Gastrocnemius medialis (tissue), 4 donors: ENCODE results near the gene CCDC27. TPM values are rescaled to one million over a fixed set of nuclear protein-coding genes. Genes with fewer than 3 reads are reported as not detected.

ENCODE experiments used
- ATAC-seq, 2 donors: fragments of 150-250 bp; one replicate each; pipeline ENCODE4 v1.9.1; 2016
- DNase-seq, 2 donors: peaks; one replicate each; pipeline ENCODE4 v3.0.0-alpha.2; 2019
- H3K27ac ChIP-seq, 4 donors: fragments of 200-600 bp; sonication (generic); 1 replicate in 1 of 4; 2 replicates in 3 of 4; pipeline ENCODE4 v1.5.1; 2016 to 2018; ENCODE audit warnings: mild to moderate bottlenecking in 2 of 4, moderate library complexity in 1 of 4
- H3K27me3 ChIP-seq, 3 donors: fragments of 200-600 bp; sonication (generic) in 2 of 3; 1 replicate in 1 of 3; 2 replicates in 2 of 3; pipeline versions ENCODE4 v1.5.1 to v1.6.0; 2016 to 2019; ENCODE audit warnings: mild to moderate bottlenecking in 1 of 3, moderate library complexity in 1 of 3
- H3K36me3 ChIP-seq, 2 donors: fragments of 200-600 bp; sonication (generic) in 1 of 2; one replicate each; pipeline ENCODE4 v1.5.1; 2017 to 2018
- H3K4me1 ChIP-seq, 2 donors: fragments of 200-600 bp; sonication (generic) in 1 of 2; one replicate each; pipeline ENCODE4 v1.5.1; 2016 to 2017; ENCODE audit warnings: mild to moderate bottlenecking in 2 of 2
- H3K4me3 ChIP-seq, 4 donors: fragments of 200-600 bp; sonication (generic) in 3 of 4; 1 replicate in 1 of 4; 2 replicates in 3 of 4; pipeline ENCODE4 v1.5.1; 2016 to 2019; ENCODE audit warnings: mild to moderate bottlenecking in 2 of 4
- H3K9me3 ChIP-seq, 3 donors: fragments of 200-600 bp; sonication (generic) in 2 of 3; 1 replicate in 1 of 3; 2 replicates in 2 of 3; pipeline ENCODE4 v1.5.1; 2016 to 2019
- POLR2A ChIP-seq, 2 donors: fragments of 450-650 bp; IDR thresholded peaks; one replicate each; pipeline ENCODE4 v1.6.1; 2017; ENCODE audit warnings: antibody characterized with exemption in 2 of 2, mild to moderate bottlenecking in 2 of 2, moderate library complexity in 2 of 2
- in situ Hi-C, 4 donors: fragments of 200-750 bp; cut with MboI; loops; one replicate each; pipeline versions ENCODE4 v1.15.0 to v1.8.0; 2017; ENCODE audit warnings: low sequenced_read_pairs in 4 of 4
- intact Hi-C: fragments of 100-400 bp; cut with DNase I; formaldehyde crosslinking; loops from one replicate; pipeline ENCODE4 v1.15.1; 2023; ENCODE audit warnings: low total_unique reads
- total RNA-seq, 4 donors: library from RNA; depleted of rRNA; stranded (reverse); fragments of >200 nt; gene quantifications; one replicate each; pipeline versions ENCODE4 v1.1.0 to v1.2.3, GENCODE V29; 2016
- TF ChIP-seq, protein P1 (sequence below), 5 experiments: fragments of 450-650 bp in 3 of 5; fragments of 200-600 bp in 2 of 5; sonication (generic) in 2 of 5; IDR thresholded peaks in 4 of 5; conservative IDR thresholded peaks in 1 of 5; 1 replicate in 4 of 5; 2 replicates in 1 of 5; pipeline ENCODE4 v1.5.1; 2016 to 2019; ENCODE audit warnings: antibody characterized with exemption in 5 of 5, mild to moderate bottlenecking in 3 of 5, moderate library complexity in 3 of 5

The CCDC27 gene
- total RNA-seq, 4 donors from 2014 or later = 0.09 TPM; not detected in 3

DNA sequence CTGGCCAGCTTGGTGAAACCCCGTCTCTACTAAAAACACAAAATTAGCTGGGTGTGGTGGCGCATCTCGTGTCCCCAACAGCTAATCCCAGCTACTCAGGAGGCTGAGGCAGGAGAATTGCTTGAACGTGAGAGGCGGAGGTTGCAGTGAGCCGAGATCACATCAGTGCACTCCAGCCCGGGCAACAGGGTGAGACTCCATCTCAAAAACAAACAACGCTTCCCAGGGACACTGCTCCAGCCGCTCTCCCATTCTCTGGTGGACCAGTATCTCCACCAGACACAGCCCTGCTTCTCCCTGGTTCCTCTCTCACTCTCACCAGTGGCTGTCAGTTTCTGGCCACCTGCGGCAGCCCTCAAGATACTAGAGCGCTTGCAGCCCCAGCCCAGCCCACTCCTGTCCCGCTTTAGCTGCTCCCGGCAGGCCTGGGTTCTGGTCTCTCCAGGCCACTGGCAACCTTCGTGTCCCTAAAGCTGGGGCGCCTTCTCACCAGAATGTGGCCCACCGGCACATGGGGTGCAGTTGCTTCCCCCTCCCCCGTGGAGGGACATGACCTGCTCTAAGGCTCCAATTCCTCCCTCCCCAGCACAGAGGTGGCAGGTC, 65.0 kb downstream of the CCDC27 start:
- H3K36me3 ChIP-seq = peaks cover 6 to 69% of the 10 kb centered on the region in 2 donors
- ATAC-seq = no peak
- in situ Hi-C loops = loop anchor here in 1 of 4 donors (25.0 kb wide), 1 partner anchor 105 kb away; no protein-coding TSS in a partner anchor

DNA sequence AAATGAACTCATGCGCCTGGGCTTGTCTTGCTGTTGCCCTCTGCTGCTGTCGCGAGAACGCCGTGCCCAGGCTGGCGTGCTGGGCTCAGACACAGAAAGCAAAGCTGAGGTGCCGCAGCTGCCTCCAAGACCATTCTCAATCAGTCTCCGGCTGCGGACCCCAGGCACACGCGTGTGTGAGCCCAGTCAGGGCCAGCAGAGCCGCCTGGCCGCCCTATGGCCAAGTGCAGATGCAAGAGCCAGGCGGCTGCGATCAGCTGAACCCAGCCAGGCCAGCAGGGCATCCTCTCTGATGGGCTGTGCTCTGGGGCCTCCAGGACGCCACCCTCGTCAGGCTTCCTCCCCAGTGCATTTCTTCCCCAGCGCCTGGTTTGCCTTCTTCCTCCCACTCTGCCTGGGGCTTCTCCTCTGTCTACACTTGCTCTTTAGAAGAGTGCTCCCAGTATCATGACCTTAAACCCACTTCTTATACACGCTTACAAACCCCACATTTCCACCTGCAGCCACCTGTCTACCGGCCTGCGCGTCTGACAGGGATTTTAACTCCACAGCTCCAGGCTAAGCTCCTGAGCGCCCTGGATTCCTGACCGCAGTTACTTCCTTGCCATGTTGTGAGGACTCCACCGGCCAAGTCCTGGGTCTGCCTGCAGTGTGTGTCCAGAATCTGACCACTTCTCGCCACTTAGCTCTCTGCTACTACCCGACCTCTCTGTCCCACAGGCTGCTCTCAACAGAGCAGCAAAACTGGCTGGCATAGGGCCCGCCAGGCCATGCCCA, 65.8 kb downstream of the CCDC27 start:
- DNase-seq = no peak
- no peaks in the 10 kb centered on the region for H3K27me3 ChIP-seq
- no peak overlapping the region for H3K4me3 ChIP-seq
- no peak for TF ChIP-seq POLR2A (IDR thresholded peaks at IDR 0.05)
- TF ChIP-seq, protein P1, sequence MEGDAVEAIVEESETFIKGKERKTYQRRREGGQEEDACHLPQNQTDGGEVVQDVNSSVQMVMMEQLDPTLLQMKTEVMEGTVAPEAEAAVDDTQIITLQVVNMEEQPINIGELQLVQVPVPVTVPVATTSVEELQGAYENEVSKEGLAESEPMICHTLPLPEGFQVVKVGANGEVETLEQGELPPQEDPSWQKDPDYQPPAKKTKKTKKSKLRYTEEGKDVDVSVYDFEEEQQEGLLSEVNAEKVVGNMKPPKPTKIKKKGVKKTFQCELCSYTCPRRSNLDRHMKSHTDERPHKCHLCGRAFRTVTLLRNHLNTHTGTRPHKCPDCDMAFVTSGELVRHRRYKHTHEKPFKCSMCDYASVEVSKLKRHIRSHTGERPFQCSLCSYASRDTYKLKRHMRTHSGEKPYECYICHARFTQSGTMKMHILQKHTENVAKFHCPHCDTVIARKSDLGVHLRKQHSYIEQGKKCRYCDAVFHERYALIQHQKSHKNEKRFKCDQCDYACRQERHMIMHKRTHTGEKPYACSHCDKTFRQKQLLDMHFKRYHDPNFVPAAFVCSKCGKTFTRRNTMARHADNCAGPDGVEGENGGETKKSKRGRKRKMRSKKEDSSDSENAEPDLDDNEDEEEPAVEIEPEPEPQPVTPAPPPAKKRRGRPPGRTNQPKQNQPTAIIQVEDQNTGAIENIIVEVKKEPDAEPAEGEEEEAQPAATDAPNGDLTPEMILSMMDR (IDR thresholded peaks at IDR 0.05 in 4 of 5, conservative IDR thresholded peaks at IDR 0.05 in 1 of 5) = no peak
- H3K9me3 ChIP-seq = no peaks in the 10 kb centered on the region
- intact Hi-C loops = no loop called here
- H3K36me3 ChIP-seq = peaks cover 6 to 76% of the 10 kb centered on the region in 2 donors
- in situ Hi-C loops = loop anchor here in 1 of 4 donors (25.0 kb wide), 1 partner anchor 106 kb away; no protein-coding TSS in a partner anchor
- H3K27ac ChIP-seq = no peak overlapping the region
- no peaks in the 10 kb centered on the region for H3K4me1 ChIP-seq
- no peak for ATAC-seq

More for the DNA sequence above, 65.0 kb downstream of the CCDC27 start:
- intact Hi-C loops = no loop called here
- Histone ChIP-seq H3K9me3 (no peaks in the 10 kb centered on the region), H3K4me1 (no peaks in the 10 kb centered on the region), H3K27me3 (no peaks in the 10 kb centered on the region), H3K4me3 (no peak overlapping the region), H3K27ac (no peak overlapping the region)
- TF ChIP-seq, protein P1 (IDR thresholded peaks at IDR 0.05 in 4 of 5, conservative IDR thresholded peaks at IDR 0.05 in 1 of 5) = no peak
- TF ChIP-seq POLR2A (IDR thresholded peaks at IDR 0.05) = no peak
- no peak for DNase-seq

DNA sequence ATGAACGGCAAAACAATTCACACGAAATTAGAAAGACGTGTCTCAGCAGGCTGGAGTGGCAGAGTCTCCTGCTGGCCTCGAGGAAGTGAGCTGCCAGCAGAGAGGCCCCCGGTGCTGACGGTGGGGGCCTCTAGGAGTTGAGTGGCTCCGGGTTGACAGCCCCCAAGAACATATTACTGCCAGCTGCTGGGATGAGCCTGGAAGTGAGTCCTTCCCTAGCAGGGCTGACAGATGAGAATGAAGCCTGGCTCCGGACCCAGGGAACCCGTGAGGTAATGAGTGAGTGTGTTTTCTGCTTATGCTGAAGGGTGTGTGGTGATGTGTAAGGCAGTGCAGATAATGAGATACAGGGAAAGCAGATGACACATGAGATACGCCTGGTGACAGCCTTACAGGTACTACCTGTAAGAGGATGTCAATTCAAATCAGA, 67.5 kb downstream of the CCDC27 start:
- ATAC-seq = no peak
- Histone ChIP-seq H3K36me3 (peaks cover 2 to 80% of the 10 kb centered on the region in 2 donors), H3K27me3 (no peaks in the 10 kb centered on the region), H3K4me1 (no peaks in the 10 kb centered on the region), H3K4me3 (no peak overlapping the region), H3K9me3 (no peaks in the 10 kb centered on the region), H3K27ac (no peak overlapping the region)
- intact Hi-C loops (no loop called here), in situ Hi-C loops (loop anchor here in 1 of 4 donors (25.0 kb wide), 1 partner anchor 107 kb away; no protein-coding TSS in a partner anchor)
- DNase-seq = no peak
- TF ChIP-seq POLR2A (IDR thresholded peaks at IDR 0.05) = no peak
- TF ChIP-seq, protein P1 (IDR thresholded peaks at IDR 0.05 in 4 of 5, conservative IDR thresholded peaks at IDR 0.05 in 1 of 5) = no peak

DNA sequence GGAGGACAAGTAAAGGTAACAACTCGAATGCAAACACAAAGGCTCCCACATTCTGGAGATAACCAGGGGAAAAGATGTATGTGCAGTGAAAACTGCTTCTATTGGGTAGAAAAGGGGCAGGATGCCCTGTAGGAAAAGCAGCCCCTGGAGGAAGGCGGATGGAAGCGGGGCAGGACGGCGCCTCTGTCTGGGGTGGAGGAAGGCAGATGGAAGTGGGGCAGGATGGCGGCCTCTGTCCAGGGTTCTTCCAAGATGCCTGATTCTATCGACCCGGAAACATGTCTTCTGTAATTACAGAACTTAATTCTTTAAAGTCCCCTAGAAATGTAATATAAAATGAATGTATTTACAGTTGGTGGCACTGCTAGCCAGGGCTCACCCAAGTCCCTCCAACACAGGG, 68.1 kb downstream of the CCDC27 start:
- in situ Hi-C loops = loop anchor here in 1 of 4 donors (25.0 kb wide), 1 partner anchor 108 kb away; no protein-coding TSS in a partner anchor
- Histone ChIP-seq H3K4me3 (no peak overlapping the region), H3K36me3 (peaks cover 0 to 77% of the 10 kb centered on the region in 2 donors), H3K27me3 (no peaks in the 10 kb centered on the region), H3K27ac (no peak overlapping the region), H3K9me3 (no peaks in the 10 kb centered on the region), H3K4me1 (no peaks in the 10 kb centered on the region)
- ATAC-seq (no peak), DNase-seq (no peak)
- intact Hi-C loops = no loop called here
- TF ChIP-seq POLR2A (IDR thresholded peaks at IDR 0.05) = no peak
- TF ChIP-seq, protein P1 (IDR thresholded peaks at IDR 0.05 in 4 of 5, conservative IDR thresholded peaks at IDR 0.05 in 1 of 5) = no peak
